ENCODE measurements around the gene CCR7.

The CCR7 gene

DNA sequence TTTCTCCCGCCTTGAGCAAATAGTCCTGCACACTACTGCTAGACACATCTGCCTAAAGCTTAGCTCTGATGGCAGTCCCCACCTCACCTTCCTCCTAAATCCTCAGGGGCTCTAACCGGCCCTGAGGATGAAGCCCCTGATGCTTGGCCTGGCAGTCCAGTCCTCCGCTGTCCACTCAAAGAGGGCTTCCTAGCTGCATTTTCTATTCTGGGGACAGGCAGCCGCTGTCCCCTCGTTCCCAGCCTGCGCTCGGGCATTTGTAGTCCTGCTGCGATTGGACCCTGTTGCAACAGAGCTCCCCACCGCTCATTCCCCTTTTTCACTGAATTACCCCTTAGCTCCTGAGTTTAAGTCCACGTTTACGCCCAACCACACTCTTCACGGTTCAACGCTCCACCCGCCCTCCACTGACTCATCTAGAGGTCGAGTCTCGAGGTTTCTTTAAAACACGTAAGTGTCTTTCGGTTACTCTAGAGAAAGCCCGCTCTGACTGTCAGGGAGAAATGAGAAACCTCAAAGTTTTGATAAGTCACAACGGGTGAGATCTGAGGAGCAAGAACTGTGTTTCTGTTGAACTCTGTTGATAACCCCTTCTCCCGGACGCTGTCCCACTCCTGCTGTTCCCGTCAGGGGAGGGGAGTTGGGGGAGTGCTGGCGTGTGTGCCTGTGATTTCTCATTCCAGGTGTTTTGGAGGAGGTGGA is 4.5 kb downstream of the CCR7 start:
- no peak for FAIRE-seq

DNA sequence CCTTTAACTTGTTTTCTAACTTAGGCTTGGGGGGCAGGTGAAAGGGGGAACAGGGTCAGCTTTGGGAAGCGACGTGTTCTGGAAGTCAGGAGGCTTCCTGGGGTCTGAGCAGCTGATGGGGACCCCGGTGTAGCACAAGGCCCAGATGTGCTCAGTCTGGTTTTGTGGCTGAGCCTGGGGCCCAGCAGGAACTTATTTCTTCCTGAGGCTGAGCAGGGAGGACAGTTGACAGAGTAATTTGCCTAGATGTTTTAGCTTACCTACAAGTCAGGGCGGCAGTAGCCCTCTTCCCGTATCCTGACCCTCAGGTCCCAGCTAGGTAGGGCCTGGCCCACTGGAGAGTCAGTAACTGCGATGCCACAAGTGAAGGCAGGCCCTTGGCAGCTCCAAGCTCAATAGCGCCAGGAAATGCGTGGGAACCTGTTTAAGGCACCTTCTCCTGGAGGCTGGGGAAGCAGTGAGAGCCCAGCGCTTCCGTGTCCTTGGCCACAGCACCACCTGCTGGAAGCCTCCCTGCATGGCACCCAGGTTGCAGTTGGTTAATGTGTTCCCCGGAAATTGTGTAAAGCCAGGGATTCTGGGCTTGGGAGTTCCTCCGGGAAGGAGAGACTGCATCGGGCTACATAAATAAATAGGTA is 5.2 kb downstream of the CCR7 start:
- FAIRE-seq = peak; percentile 76

GRCh38 chr17:40559564-40559916 is 5.7 kb downstream of the CCR7 start:
- FAIRE-seq = no peak

- FAIRE-seq = no peak
Observed at GRCh38 chr17:40558890-40559563, 6.2 kb downstream of the CCR7 start.

GRCh38 chr17:40558300-40558889 is 6.9 kb downstream of the CCR7 start:
- FAIRE-seq = no peak

- FAIRE-seq = no peak
Observed at GRCh38 chr17:40557531-40558299, 7.6 kb downstream of the CCR7 start.

DNA sequence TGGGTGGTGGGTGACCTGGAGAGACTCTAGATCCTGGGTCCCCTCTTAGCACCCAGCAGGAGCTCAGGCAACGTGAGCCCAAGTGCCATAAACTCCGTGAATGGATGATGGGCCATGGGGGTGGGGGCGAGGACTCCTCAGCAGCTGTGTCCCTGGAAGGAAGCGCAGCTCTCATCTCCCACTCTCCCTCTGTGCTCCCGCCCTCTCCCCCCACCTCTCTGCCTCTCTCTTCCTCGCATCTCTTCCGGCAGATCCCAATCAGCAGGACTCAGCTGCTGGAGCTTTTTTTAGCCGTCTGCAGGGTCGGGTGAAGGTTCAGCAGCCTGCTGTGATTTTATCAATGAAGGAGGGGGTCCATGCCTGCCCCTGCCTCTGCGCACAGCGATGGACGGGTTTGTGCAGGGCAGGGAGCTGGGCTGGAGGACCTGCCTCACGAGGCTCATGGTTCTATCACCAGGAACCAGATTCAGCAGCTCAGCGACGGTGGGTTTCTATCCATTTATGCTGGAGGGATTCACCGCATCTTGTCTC is 8.3 kb downstream of the CCR7 start:
- no peak for FAIRE-seq

DNA sequence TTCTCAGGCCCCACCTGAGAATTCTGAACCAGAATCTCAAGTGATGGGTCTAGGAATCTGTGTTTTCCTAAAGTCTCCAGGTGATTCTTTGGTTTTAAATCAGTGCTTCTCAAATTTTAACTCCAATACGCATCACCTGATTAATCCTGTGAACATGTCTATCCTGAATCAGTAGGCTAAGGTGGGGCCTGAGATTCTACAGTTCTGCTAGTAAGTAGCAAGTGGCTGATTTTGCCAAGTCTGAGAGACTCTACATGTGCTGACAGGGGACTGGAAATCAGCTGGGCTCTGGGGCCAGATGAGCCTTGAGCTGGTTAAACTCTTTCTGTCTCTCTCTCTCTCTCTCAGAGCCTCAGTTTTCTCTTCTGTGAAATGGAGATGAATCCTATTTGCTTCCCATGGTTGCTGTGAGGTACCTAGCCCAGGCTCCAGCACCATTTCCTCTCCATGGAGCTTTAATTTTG is 9.0 kb downstream of the CCR7 start:
- no peak for FAIRE-seq

GRCh38 chr17:40555296-40556190 is 9.7 kb downstream of the CCR7 start:
- FAIRE-seq = no peak

DNA sequence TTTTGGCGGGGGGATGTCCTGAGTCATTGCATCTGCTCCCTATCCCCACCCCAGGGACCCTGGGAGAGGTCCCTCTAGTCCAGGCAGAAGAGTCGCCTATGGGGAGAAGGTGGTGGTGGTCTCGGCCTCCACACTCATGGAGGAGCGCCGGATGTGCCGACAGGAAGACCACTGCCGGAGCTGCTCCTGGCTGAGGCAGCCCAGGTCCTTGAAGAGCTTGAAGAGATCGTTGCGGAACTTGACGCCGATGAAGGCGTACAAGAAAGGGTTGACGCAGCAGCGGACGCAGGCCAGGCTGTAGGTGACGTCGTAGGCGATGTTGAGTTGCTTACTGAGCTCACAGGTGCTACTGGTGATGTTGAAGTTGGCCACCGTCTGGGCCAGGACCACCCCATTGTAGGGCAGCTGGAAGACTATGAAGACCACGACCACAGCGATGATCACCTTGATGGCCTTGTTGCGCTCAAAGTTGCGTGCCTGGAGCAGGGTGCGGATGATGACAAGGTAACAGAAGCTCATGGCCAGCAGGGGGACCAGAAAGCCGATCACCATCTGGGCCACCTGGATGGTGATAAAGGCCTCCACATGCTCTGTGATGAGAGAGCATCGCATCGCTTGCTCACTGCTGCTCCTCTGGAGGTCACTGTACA is 10.5 kb downstream of the CCR7 start:
- FAIRE-seq = no peak

DNA sequence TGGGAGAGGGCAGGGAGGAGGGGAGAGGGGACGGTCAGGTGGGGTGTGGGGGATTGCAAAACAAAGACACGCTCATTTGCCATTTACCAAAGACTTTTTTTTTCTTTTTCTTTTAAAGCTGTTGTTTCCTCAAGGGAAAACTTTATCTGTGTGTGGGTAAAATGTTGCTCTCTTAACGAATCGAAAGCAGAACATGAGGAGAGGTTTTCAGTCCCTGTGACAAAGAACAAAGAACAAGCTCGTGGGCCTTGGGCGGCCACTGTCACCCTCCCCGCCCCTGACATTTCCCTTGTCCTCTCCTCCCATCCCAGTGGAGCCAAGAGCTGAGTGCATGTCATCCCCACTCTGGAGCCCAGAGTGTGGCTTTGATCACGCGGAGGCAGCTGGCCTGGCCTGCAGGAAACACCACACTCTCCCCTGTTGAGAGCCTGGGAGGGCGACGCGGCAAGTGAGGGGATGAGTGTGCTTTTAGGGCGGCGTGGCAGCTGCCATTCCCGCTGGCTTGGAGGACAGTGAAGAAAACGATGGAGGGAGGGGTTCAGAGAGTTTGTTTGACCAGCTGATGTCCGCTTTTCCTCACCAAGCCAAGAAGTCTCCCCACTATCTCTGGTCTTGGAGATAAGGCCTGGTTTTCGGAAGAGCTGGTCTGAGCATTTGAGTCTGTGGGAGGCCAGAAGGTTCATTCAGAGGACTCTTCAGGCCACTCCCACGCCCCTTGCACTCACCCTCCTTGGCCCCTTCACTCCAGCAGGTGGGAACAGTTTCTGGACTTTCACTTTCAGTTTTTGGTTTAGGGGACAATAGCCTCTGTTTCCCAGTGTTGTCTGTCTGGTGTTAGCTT is 11.4 kb downstream of the CCR7 start:
- no peak for FAIRE-seq

DNA sequence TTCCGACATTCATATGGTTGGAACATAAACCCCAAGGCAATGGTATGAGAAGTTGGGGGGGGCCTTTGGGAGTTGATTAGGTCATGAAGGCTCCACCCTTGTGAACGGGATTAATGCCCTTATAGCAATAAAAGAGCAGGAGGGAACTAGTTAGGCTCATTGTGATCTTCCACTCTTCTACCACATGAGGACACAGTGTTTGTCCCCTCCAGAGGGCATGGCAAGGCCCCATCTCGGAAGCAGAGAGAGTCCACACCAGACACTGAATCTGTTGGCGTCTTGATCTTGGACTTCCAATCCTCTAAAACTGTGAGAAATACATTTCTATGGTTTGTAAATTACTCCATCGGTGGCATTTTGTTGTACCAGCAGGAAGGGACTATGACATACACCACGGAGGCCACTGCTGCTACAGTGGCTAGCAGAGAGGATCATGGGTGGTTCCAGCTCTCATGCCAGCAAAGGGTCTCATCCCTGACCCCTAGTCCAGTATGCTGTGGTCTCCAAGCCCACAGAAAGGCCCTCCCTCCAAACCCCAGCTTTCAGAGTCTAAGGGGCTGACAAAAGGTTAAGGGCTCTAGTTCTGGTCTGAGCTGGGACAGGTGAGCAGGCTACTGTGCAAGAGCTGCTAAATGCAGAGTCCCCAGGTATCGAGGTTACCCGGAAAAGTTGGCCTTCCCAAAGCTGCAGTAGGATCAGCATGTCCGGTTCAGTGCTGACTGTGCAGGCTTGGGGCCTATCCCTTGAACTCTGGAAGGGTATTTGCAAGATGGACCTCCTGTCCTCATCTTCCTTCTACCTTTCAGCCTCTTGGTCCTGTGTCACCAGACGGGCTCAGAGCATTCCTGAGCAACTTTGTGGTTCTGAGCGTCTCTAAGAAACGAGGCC is 12.2 kb downstream of the CCR7 start:
- no peak for FAIRE-seq

DNA sequence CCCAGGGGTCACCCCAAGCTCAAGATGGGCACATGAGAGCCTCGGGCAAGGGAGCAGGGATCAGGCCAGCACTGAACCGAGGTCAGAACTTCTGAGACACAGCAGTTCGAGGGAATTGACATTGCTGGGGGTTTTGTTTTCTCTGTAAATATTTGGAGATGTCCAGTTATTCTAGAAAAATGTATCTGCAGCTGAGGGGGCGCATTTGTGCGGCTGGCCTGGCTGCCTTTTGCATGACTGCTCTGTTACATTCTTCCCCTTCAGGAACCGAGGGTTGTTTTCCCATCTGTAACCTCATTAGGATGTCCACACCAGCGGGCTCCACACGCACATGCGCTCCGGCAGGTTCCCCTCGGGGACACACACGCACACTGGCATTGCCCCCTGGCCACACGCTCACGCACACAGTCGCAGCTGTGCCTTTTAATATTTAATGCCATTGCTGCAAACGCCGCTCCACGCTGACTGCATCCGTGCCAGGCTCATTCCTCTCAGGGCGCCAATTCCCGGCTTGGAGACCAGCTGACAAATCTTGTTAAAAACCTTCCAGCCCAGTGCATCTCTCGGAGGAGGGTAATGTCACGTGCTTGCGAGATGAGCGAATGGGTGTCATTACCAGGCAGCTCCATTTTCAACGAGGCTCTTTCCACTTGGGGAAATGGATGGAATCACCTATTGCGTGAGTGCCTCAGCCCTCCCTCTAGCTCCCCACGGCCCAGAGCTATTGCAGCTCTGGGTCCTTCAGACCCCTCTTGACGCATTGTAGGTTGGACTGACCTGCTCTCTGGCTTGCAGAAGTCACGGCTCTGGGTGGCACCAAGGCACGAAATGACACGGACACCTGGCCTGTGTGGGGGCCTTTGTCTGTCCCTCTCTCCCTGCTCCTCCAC is 13.1 kb downstream of the CCR7 start:
- FAIRE-seq = no peak

GRCh38 chr17:40551091-40551878 is 14.0 kb downstream of the CCR7 start:
- FAIRE-seq = no peak

DNA sequence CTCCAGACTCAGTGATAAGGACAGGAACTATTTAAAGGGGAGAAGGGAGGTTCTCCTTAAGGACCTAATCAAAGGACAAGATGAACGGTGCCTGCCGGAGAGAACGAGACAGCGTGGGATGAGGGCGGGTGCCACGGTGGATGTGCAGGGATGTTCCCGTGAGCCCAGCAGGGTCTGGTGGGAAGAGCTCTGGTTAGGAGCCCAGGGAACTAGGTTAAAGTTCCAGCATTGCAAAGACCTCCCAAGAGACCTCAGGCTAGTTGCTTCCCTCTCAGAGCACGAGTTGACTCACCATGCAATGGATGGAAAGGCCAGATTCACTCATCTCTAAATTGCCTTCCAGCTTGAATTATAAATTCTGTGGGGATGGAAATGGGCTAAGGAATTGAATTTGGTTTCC is 14.7 kb downstream of the CCR7 start:
- no peak for FAIRE-seq

DNA sequence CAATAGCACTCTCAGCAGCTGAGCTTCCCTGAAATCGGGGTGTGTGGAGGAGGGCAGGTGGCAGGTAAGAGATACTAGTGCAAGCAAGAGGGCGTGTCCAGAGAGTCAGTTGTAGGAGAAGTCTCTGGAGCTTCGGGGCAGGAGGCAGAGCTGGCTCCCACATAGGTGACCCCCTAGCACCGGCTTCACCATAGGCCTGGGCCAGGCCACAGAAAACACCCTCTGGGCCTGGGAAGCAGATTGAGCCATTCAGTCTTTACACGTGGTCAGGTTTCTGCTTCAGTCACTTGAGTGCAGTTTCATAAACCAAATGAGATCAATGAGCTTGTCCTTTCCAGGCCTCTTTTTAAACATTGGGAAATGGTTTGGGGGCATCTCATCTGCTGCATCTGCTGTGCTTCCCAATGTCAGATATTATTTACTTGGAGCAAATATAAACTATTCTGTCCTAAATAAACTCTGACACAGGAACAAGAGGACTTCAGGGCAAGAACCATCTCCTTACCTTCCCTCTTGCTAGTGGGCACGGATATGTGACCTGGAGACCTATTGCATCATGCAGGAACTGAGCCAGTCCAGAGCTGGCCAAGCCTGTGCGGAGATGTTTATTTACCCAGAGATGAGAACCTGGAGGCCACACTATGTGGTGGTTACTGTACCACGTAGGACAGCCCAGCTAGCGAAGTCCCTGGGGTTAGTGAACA is 16.1 kb downstream of the CCR7 start:
- no peak for FAIRE-seq
